Measurements from ENCODE around the gene SYNE3. TPM values are rescaled to one million over a fixed set of nuclear protein-coding genes. Genes with fewer than 3 reads are reported as not detected.

SYNE3 gene
- total RNA-seq, 4 donors from 2014 or later, result 4.9 to 36.1 (median 15.2) TPM

DNA sequence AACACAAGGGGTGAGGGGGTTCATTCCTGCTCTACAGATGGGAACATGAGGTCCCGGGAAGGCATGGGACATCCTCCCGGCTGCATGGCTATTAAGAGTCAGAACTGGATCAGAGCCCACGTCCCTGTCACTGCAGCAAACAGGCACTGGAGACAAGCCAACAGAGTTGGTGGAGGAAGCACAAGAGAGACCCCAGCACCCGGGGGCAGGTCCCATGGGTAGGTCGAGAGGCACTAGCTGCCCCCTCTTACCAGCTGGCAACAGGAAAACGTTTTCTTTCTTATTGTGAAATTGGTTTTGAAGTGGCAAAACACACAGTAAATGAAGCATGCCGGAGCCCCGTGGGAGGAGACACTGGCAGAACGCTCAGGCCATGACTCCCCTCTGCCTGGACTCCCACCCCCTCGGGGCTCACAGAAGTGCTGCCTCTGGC, 43.6 kb downstream of the SYNE3 start:
- DNase-seq, result no peak
- Histone ChIP-seq H3K4me1 (peaks cover 0 to 11% of the 10 kb centered on the region in 2 donors), H3K9me3 (no peaks in the 10 kb centered on the region), H3K27ac (peak overlapping the region in 1 of 2 donors; percentile 42), H3K36me3 (no peaks in the 10 kb centered on the region), H3K27me3 (no peaks in the 10 kb centered on the region), H3K4me3 (no peak overlapping the region)
- TF ChIP-seq, protein P1, sequence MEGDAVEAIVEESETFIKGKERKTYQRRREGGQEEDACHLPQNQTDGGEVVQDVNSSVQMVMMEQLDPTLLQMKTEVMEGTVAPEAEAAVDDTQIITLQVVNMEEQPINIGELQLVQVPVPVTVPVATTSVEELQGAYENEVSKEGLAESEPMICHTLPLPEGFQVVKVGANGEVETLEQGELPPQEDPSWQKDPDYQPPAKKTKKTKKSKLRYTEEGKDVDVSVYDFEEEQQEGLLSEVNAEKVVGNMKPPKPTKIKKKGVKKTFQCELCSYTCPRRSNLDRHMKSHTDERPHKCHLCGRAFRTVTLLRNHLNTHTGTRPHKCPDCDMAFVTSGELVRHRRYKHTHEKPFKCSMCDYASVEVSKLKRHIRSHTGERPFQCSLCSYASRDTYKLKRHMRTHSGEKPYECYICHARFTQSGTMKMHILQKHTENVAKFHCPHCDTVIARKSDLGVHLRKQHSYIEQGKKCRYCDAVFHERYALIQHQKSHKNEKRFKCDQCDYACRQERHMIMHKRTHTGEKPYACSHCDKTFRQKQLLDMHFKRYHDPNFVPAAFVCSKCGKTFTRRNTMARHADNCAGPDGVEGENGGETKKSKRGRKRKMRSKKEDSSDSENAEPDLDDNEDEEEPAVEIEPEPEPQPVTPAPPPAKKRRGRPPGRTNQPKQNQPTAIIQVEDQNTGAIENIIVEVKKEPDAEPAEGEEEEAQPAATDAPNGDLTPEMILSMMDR (IDR thresholded peaks at IDR 0.05), result no peak
- TF ChIP-seq POLR2A (IDR thresholded peaks at IDR 0.05), result no peak
- intact Hi-C loops (cut with DNase I; ENCODE audit: low total_unique reads), result no loop called here

DNA sequence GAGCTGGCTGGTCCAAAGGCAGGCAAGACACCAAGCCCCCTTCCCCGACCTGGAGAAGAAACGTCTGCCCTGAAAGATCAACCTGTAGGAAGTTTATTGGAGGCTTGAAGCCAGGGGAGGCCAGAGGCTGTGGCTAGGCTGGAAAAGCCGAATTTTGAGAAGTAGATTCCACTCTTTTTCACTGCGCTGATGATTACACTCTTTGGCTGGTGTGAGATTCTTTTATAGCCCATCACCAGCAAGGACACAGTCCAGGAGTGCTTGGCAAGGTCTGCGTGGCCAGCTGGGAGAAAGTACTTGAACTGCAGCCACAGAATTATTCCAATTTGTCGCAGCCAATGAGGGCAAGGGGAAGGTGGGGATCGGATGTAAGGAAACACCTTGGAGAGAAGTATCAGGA, 45.0 kb downstream of the SYNE3 start:
- no peaks in the 10 kb centered on the region for H3K36me3 ChIP-seq
- TF ChIP-seq POLR2A (IDR thresholded peaks at IDR 0.05), result no peak
- TF ChIP-seq, protein P1 (IDR thresholded peaks at IDR 0.05), result no peak
- H3K27me3 ChIP-seq, result no peaks in the 10 kb centered on the region
- intact Hi-C loops (cut with DNase I; ENCODE audit: low total_unique reads), result no loop called here
- peak overlapping the region; percentile 42 to 64 for H3K27ac ChIP-seq
- H3K4me3 ChIP-seq, result no peak overlapping the region
- peak in 1 of 2 donors; percentile 66 for DNase-seq
- no peaks in the 10 kb centered on the region for H3K9me3 ChIP-seq
- H3K4me1 ChIP-seq, result peaks cover 0 to 11% of the 10 kb centered on the region in 2 donors

GRCh38 chr14:95471016-95471415, 45.4 kb downstream of the SYNE3 start:
- H3K4me1 ChIP-seq, result peaks cover 0 to 11% of the 10 kb centered on the region in 2 donors
- no peaks in the 10 kb centered on the region for H3K27me3 ChIP-seq
- no peak overlapping the region for H3K4me3 ChIP-seq
- no peaks in the 10 kb centered on the region for H3K36me3 ChIP-seq
- DNase-seq, result no peak
- peak overlapping the region; percentile 42 to 64 for H3K27ac ChIP-seq
- TF ChIP-seq, protein P1 (IDR thresholded peaks at IDR 0.05), result no peak
- TF ChIP-seq POLR2A (IDR thresholded peaks at IDR 0.05), result no peak
- intact Hi-C loops (cut with DNase I; ENCODE audit: low total_unique reads), result no loop called here
- H3K9me3 ChIP-seq, result no peaks in the 10 kb centered on the region

DNA sequence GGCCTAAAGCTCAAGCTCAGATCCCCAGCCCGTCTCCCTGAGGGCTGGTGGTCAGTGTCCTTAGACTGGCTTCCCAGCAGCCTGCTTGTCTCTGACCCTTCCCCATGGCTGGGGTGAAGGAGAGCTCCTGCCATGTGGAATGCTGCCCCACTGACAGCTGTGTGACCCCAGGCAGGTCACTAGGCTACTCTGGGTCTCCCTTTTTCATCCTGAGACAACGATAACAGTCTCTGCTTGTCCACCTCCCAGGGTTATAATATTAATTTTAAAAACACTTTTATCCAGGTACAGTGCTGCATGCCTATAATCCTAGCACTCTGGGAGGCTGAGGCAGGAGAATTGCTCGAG, 47.3 kb downstream of the SYNE3 start:
- peaks cover 0 to 11% of the 10 kb centered on the region in 2 donors for H3K4me1 ChIP-seq
- H3K27ac ChIP-seq, result no peak overlapping the region
- TF ChIP-seq POLR2A (IDR thresholded peaks at IDR 0.05), result no peak
- TF ChIP-seq, protein P1 (IDR thresholded peaks at IDR 0.05), result no peak
- H3K36me3 ChIP-seq, result no peaks in the 10 kb centered on the region
- DNase-seq, result no peak
- no peaks in the 10 kb centered on the region for H3K9me3 ChIP-seq
- intact Hi-C loops (cut with DNase I; ENCODE audit: low total_unique reads), result no loop called here
- no peaks in the 10 kb centered on the region for H3K27me3 ChIP-seq
- H3K4me3 ChIP-seq, result no peak overlapping the region

DNA sequence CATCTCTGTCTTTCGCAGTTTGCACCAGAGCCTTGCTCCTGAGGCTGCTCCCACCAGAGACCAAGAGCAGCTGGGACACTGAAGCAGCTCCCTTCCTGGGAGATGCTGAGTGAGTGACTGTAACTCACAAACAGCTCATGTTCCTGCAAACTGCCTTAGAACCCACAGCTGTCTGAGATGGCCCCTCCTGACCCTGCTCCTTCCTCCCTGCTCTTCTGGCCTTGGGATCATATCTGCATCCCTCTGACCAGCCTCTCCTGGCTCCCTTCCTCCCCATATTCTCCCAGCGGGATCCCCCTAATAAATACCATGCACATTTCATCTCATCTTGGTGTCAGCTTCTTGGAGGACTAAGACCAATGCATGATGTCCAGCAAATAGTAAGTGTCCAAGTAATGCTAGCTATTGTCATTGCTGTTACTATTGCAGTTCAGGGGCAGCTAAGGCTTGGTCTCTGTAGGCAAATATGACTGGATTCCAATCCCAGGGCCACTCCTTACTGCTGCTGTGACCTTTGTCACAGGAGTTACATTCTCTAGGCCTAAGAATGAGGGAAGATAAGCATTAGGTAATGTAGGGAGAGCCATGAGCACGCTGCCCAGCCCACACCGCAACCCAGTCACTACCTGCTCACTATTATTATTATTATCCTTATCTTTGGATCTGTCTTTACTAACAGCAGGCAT, 47.9 kb downstream of the SYNE3 start:
- H3K27ac ChIP-seq, result no peak overlapping the region
- intact Hi-C loops (cut with DNase I; ENCODE audit: low total_unique reads), result no loop called here
- H3K4me1 ChIP-seq, result peaks cover 0 to 11% of the 10 kb centered on the region in 2 donors
- no peak overlapping the region for H3K4me3 ChIP-seq
- no peak for DNase-seq
- no peak for TF ChIP-seq POLR2A (IDR thresholded peaks at IDR 0.05)
- TF ChIP-seq, protein P1 (IDR thresholded peaks at IDR 0.05), result no peak
- H3K9me3 ChIP-seq, result no peaks in the 10 kb centered on the region
- no peaks in the 10 kb centered on the region for H3K36me3 ChIP-seq
- H3K27me3 ChIP-seq, result no peaks in the 10 kb centered on the region
